Breast epithelium (tissue), 3 donors: ENCODE data around the gene CUEDC2.

Experiments used
- CTCF ChIP-seq, 3 donors: fragments of 450-650 bp; IDR thresholded peaks; one replicate each; pipeline ENCODE4 v1.5.1; 2016 to 2017; ENCODE audit warnings: antibody characterized with exemption in 3 of 3, mild to moderate bottlenecking in 3 of 3, moderate library complexity in 3 of 3
- POLR2A ChIP-seq: fragments of 450-650 bp; IDR thresholded peaks from one replicate; pipeline ENCODE4 v1.6.1; 2016; ENCODE audit warnings: antibody characterized with exemption, mild to moderate bottlenecking, moderate library complexity
- POLR2AphosphoS5 ChIP-seq, 3 donors: sonication (generic); formaldehyde crosslinking; IDR thresholded peaks; one replicate each; pipeline ENCODE4 v1.6.1; 2017; ENCODE audit warnings: antibody characterized with exemption in 3 of 3

- TF ChIP-seq CTCF (IDR thresholded peaks at IDR 0.05) (no peak), POLR2A (no peak), POLR2AphosphoS5 (IDR thresholded peaks at IDR 0.05) (no peak)
These were observed 24.8 kb downstream of the CUEDC2 start for GRCh38 chr10:102407425-102408130.
